Osteocyte (in vitro differentiated cells): ENCODE results near the gene PIK3AP1. TPM values are rescaled to one million over a fixed set of nuclear protein-coding genes. Genes with fewer than 3 reads are reported as not detected.

Experiments used
- DNase-seq: peaks from one replicate; pipeline ENCODE4 v3.0.0; 2021; ENCODE audit warnings: mixed read lengths; ENCODE audit not compliant: unreplicated experiment; ENCODE audit errors: extremely low spot score
- H3K27ac Mint-ChIP-seq: one replicate; pipeline ENCODE4 v1.8.0; 2021; ENCODE audit warnings: mild to moderate bottlenecking, mixed read lengths; ENCODE audit not compliant: unreplicated experiment
- H3K27me3 Mint-ChIP-seq: one replicate; pipeline ENCODE4 v1.8.0; 2021; ENCODE audit warnings: mixed read lengths; ENCODE audit not compliant: unreplicated experiment
- H3K36me3 Mint-ChIP-seq: one replicate; pipeline ENCODE4 v1.8.0; 2021; ENCODE audit warnings: mixed read lengths; ENCODE audit not compliant: unreplicated experiment
- H3K4me1 Mint-ChIP-seq: one replicate; pipeline ENCODE4 v1.8.0; 2021; ENCODE audit warnings: mixed read lengths; ENCODE audit not compliant: unreplicated experiment
- H3K4me3 Mint-ChIP-seq: one replicate; pipeline ENCODE4 v1.8.0; 2021; ENCODE audit warnings: mild to moderate bottlenecking, moderate library complexity, mixed read lengths; ENCODE audit not compliant: unreplicated experiment
- H3K9me3 Mint-ChIP-seq: one replicate; pipeline ENCODE4 v1.8.0; 2021; ENCODE audit warnings: mixed read lengths; ENCODE audit not compliant: unreplicated experiment
- CTCF ChIP-seq: fragments of 200-600 bp; sonication (generic); IDR thresholded peaks from 2 replicates; pipeline ENCODE4 v1.5.0; 2021; ENCODE audit warnings: antibody characterized with exemption, mild to moderate bottlenecking, moderate library complexity
- total RNA-seq: library from RNA; stranded (reverse); gene quantifications from 2 replicates; pipeline ENCODE4 v1.2.1, GENCODE V29; 2021

PIK3AP1 gene
- total RNA-seq, 1 donor from 2014 or later: 0.19 TPM

GRCh38 chr10:96606216-96606615, 114.1 kb downstream of the PIK3AP1 start:
- no peak overlapping the region for H3K27ac Mint-ChIP-seq
- H3K9me3 Mint-ChIP-seq: no peaks in the 10 kb centered on the region
- no peak overlapping the region for H3K4me3 Mint-ChIP-seq
- H3K4me1 Mint-ChIP-seq: no peaks in the 10 kb centered on the region
- no peak for DNase-seq
- TF ChIP-seq CTCF: no peak
- H3K36me3 Mint-ChIP-seq: no peaks in the 10 kb centered on the region
- H3K27me3 Mint-ChIP-seq: peaks cover 3% of the 10 kb centered on the region

GRCh38 chr10:96600337-96600736, 120.0 kb downstream of the PIK3AP1 start:
- H3K9me3 Mint-ChIP-seq: no peaks in the 10 kb centered on the region
- H3K36me3 Mint-ChIP-seq: no peaks in the 10 kb centered on the region
- H3K27me3 Mint-ChIP-seq: peaks cover 7% of the 10 kb centered on the region
- H3K27ac Mint-ChIP-seq: no peak overlapping the region
- DNase-seq: no peak
- TF ChIP-seq CTCF: no peak
- H3K4me1 Mint-ChIP-seq: no peaks in the 10 kb centered on the region
- H3K4me3 Mint-ChIP-seq: no peak overlapping the region

- Mint-ChIP-seq H3K4me1 (no peaks in the 10 kb centered on the region), H3K27me3 (peaks cover 7% of the 10 kb centered on the region), H3K36me3 (no peaks in the 10 kb centered on the region), H3K27ac (no peak overlapping the region), H3K9me3 (no peaks in the 10 kb centered on the region), H3K4me3 (no peak overlapping the region)
- DNase-seq: no peak
- TF ChIP-seq CTCF: no peak
These were observed 121.5 kb downstream of the PIK3AP1 start for GRCh38 chr10:96598846-96599245.

- no peak for TF ChIP-seq CTCF
- no peak overlapping the region for H3K4me3 Mint-ChIP-seq
- H3K36me3 Mint-ChIP-seq: no peaks in the 10 kb centered on the region
- H3K4me1 Mint-ChIP-seq: no peaks in the 10 kb centered on the region
- DNase-seq: no peak
- H3K9me3 Mint-ChIP-seq: no peaks in the 10 kb centered on the region
- H3K27ac Mint-ChIP-seq: no peak overlapping the region
- peaks cover 7% of the 10 kb centered on the region for H3K27me3 Mint-ChIP-seq
These were observed 123.6 kb downstream of the PIK3AP1 start for GRCh38 chr10:96596422-96597407.

GRCh38 chr10:96595741-96596140, 124.6 kb downstream of the PIK3AP1 start:
- no peak for TF ChIP-seq CTCF
- no peak overlapping the region for H3K27ac Mint-ChIP-seq
- no peaks in the 10 kb centered on the region for H3K36me3 Mint-ChIP-seq
- H3K4me3 Mint-ChIP-seq: no peak overlapping the region
- no peaks in the 10 kb centered on the region for H3K9me3 Mint-ChIP-seq
- H3K4me1 Mint-ChIP-seq: no peaks in the 10 kb centered on the region
- peaks cover 7% of the 10 kb centered on the region for H3K27me3 Mint-ChIP-seq
- DNase-seq: no peak
